Smooth muscle cell (in vitro differentiated cells): ENCODE measurements around the gene PYGO1. TPM values are rescaled to one million over a fixed set of nuclear protein-coding genes. Genes with fewer than 3 reads are reported as not detected.

ENCODE experiments used
- DNase-seq: peaks from one replicate; lab custom pipeline; 2025; ENCODE audit not compliant: unreplicated experiment; lab: John Stamatoyannopoulos, UW
- H2AFZ ChIP-seq: fragments of 200-600 bp; sonication (generic); 2 replicates; pipeline ENCODE4 v1.6.0; 2016; ENCODE audit warnings: antibody characterized with exemption, low read depth, mild to moderate bottlenecking
- H3F3A ChIP-seq: fragments of 200-600 bp; sonication (generic); 2 replicates; pipeline ENCODE4 v1.6.0; 2017; ENCODE audit warnings: antibody characterized with exemption, low read depth
- H3K27ac ChIP-seq: fragments of 200-600 bp; sonication (generic); 2 replicates; pipeline ENCODE4 v1.5.1; 2016; ENCODE audit warnings: low read depth, mild to moderate bottlenecking
- H3K27me3 ChIP-seq: fragments of 200-600 bp; sonication (generic); 2 replicates; pipeline ENCODE4 v1.6.1; 2016; ENCODE audit warnings: low read depth, mild to moderate bottlenecking
- H3K36me3 ChIP-seq: fragments of 200-600 bp; sonication (generic); 2 replicates; pipeline ENCODE4 v1.5.1; 2016; ENCODE audit warnings: low read depth
- H3K4me1 ChIP-seq: fragments of 200-600 bp; sonication (generic); 2 replicates; pipeline ENCODE4 v1.5.1; 2016; ENCODE audit warnings: low read depth
- H3K4me2 ChIP-seq: fragments of 200-600 bp; sonication (generic); 2 replicates; pipeline ENCODE4 v1.6.0; 2016; ENCODE audit warnings: mild to moderate bottlenecking
- H3K4me3 ChIP-seq: fragments of 200-600 bp; sonication (generic); 2 replicates; pipeline ENCODE4 v1.5.1; 2016; ENCODE audit warnings: mild to moderate bottlenecking
- H3K79me2 ChIP-seq: fragments of 200-600 bp; sonication (generic); 2 replicates; pipeline ENCODE4 v1.6.0; 2016; ENCODE audit warnings: low read depth, mild to moderate bottlenecking
- H3K9ac ChIP-seq: fragments of 200-600 bp; sonication (generic); 2 replicates; pipeline ENCODE4 v1.6.0; 2016; ENCODE audit warnings: low read depth
- H3K9me3 ChIP-seq: fragments of 200-600 bp; sonication (generic); replicated peaks from 2 replicates; pipeline ENCODE4 v1.5.1; 2016; ENCODE audit warnings: low read depth
- H4K20me1 ChIP-seq: fragments of 200-600 bp; sonication (generic); 2 replicates; pipeline ENCODE4 v1.6.0; 2016; ENCODE audit warnings: low read depth
- CTCF ChIP-seq: fragments of 200-600 bp; sonication (generic); IDR thresholded peaks from 2 replicates; pipeline ENCODE4 v1.5.1; 2017; ENCODE audit warnings: borderline replicate concordance, mild to moderate bottlenecking, antibody characterized with exemption; ENCODE audit not compliant: insufficient read depth, poor library complexity, severe bottlenecking
- WGBS: methylation state at CpG from one replicate; pipeline ENCODE4 v1.1.7; 2016; ENCODE audit warnings: low lambda C conversion rate; 5-methylcytosine and 5-hydroxymethylcytosine counted together
- polyA plus RNA-seq: library from polyadenylated mRNA; unstranded; fragments of >200 nt; fragmentation: Nextera tagmentation; extraction: Ambion mirVana; gene quantifications from 2 replicates; pipeline ENCODE4 v1.2.1, GENCODE V29; 2016
- total RNA-seq: library from RNA; depleted of rRNA; stranded (reverse); fragments of >200 nt; gene quantifications from 2 replicates; pipeline ENCODE4 v1.2.3, GENCODE V29; 2014

PYGO1 gene
- total and polyA plus RNA-seq, 2 experiments from 2014 or later, result 3.6 to 16.0 TPM

- WGBS, result 93% methylated on average over 3 of the region's 3 CpGs
- DNase-seq, result no peak
- Histone ChIP-seq H3K9ac (no peak overlapping the region), H3K27ac (no peak overlapping the region), H3K27me3 (no peaks in the 10 kb centered on the region), H4K20me1 (no peaks in the 10 kb centered on the region), H3K4me1 (no peaks in the 10 kb centered on the region), H3K4me2 (no peak overlapping the region), H3K9me3 (no peaks in the 10 kb centered on the region), H3K36me3 (no peaks in the 10 kb centered on the region), H2AFZ (no peak overlapping the region), H3K79me2 (no peaks in the 10 kb centered on the region), H3F3A (no peaks in the 10 kb centered on the region), H3K4me3 (no peak overlapping the region)
- TF ChIP-seq CTCF, result no peak
Measured at GRCh38 chr15:55522742-55523450, 65.2 kb downstream of the PYGO1 start.

- Histone ChIP-seq H3K4me2 (no peak overlapping the region), H3K79me2 (no peaks in the 10 kb centered on the region), H3K4me1 (no peaks in the 10 kb centered on the region), H4K20me1 (no peaks in the 10 kb centered on the region), H3K27me3 (no peaks in the 10 kb centered on the region), H3K4me3 (no peak overlapping the region), H3F3A (no peaks in the 10 kb centered on the region), H3K9me3 (no peaks in the 10 kb centered on the region), H2AFZ (no peak overlapping the region), H3K36me3 (no peaks in the 10 kb centered on the region), H3K27ac (no peak overlapping the region), H3K9ac (no peak overlapping the region)
- 90% methylated on average over 2 of the region's 2 CpGs for WGBS
- TF ChIP-seq CTCF, result peak; percentile 18
- no peak for DNase-seq
Measured at GRCh38 chr15:55518641-55519040, 69.5 kb downstream of the PYGO1 start.

DNA sequence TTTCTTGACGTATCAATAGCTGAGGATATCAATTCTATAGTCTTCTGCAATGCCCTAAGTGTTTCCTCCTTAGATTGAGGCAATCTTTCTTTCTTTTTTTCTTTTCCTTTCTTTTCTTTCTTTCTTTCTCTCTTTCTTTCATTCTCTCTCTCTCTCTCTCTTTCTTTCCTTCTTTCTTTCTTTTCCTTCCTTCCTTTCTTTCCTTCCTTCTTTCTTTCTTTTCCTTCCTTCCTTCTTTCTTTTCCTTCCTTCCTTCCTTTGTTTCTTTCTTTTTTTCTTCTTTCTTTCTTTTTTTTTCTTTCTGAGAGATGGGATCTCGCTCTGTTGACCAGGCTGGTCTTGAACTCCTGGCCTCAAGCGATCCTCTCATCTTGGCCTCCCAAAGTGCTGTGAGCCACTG is 70.1 kb downstream of the PYGO1 start:
- no peaks in the 10 kb centered on the region for H3F3A ChIP-seq
- no peaks in the 10 kb centered on the region for H3K36me3 ChIP-seq
- H3K9ac ChIP-seq, result no peak overlapping the region
- no peaks in the 10 kb centered on the region for H3K4me1 ChIP-seq
- H3K27ac ChIP-seq, result no peak overlapping the region
- no peak overlapping the region for H3K4me2 ChIP-seq
- no peak overlapping the region for H2AFZ ChIP-seq
- no peaks in the 10 kb centered on the region for H3K27me3 ChIP-seq
- no peaks in the 10 kb centered on the region for H3K79me2 ChIP-seq
- no peak for DNase-seq
- TF ChIP-seq CTCF, result no peak
- H4K20me1 ChIP-seq, result no peaks in the 10 kb centered on the region
- H3K4me3 ChIP-seq, result no peak overlapping the region
- 96% methylated on average over 3 of the region's 3 CpGs for WGBS
- no peaks in the 10 kb centered on the region for H3K9me3 ChIP-seq
